ENCODE data around the gene SERPINA4. TPM values are rescaled to one million over a fixed set of nuclear protein-coding genes. Genes with fewer than 3 reads are reported as not detected.
A peak's percentile ranks its signal among the peaks of the same experiment; 100 is the strongest.

The SERPINA4 gene
- total RNA-seq, 4 donors from 2014 or later = not detected

DNA sequence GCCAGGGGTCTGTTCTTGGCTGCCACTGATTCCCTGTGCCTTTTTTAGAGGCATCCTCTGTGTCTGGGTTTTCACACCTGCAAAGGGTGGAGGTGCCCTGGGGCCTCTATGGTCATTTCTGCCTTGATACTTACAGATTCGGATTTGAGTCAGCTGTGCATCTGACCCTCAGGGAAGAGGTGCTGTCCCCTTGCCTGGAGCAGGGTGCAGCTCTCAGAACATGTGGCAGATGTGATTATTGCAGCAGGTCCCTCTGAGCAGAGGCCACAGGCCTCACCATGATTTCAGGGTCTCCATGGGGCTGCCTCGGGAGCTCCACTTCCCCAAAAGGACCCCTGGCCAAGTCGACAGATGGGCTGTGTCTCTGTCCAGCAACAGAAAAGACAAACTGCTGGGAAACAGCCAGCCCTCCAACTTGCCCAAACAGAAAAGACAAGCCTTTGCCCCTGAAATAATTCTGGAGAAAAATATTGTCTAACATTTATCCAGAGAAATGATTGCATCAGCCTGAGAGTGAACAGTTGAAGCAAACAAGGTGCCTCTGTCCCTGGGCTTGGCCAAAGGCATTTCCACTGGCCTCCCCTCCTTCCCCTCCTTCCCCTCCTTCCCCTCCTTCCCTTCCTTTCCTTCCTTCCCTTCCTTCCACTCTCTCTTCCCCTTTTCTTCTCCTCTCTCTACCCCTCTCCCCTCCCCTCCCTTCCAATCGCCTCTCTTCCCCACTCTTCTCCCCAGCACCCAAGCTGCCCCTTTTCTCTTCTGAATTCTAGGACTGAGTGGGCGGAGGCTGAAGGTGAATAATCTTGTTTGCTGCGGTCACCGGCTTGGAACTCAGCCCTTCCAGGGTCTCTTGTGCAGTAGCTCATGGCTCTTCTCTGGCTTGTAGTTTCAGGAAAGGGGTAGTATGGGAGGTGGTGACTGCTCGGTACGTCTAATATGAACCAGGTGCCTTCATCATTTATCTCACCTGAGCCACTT is 51.6 kb downstream of the SERPINA4 start:
- WGBS = 68% methylated on average over 9 of the region's 9 CpGs
- Histone ChIP-seq H3K27ac (peak overlapping the region; percentile 33), H3K27me3 (no peaks in the 10 kb centered on the region), H3K9me3 (peaks cover 9% of the 10 kb centered on the region), H3K4me3 (peak overlapping the region; percentile 2), H3K36me3 (no peaks in the 10 kb centered on the region), H3K4me1 (peaks cover 18% of the 10 kb centered on the region)
- TF ChIP-seq, protein P1, sequence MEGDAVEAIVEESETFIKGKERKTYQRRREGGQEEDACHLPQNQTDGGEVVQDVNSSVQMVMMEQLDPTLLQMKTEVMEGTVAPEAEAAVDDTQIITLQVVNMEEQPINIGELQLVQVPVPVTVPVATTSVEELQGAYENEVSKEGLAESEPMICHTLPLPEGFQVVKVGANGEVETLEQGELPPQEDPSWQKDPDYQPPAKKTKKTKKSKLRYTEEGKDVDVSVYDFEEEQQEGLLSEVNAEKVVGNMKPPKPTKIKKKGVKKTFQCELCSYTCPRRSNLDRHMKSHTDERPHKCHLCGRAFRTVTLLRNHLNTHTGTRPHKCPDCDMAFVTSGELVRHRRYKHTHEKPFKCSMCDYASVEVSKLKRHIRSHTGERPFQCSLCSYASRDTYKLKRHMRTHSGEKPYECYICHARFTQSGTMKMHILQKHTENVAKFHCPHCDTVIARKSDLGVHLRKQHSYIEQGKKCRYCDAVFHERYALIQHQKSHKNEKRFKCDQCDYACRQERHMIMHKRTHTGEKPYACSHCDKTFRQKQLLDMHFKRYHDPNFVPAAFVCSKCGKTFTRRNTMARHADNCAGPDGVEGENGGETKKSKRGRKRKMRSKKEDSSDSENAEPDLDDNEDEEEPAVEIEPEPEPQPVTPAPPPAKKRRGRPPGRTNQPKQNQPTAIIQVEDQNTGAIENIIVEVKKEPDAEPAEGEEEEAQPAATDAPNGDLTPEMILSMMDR (IDR thresholded peaks at IDR 0.05) = no peak
- no peak for TF ChIP-seq EP300 (IDR thresholded peaks at IDR 0.05)
- peak in 1 of 2 donors; percentile 44 for DNase-seq (ENCODE audit: low spot score in 2 of 2)

DNA sequence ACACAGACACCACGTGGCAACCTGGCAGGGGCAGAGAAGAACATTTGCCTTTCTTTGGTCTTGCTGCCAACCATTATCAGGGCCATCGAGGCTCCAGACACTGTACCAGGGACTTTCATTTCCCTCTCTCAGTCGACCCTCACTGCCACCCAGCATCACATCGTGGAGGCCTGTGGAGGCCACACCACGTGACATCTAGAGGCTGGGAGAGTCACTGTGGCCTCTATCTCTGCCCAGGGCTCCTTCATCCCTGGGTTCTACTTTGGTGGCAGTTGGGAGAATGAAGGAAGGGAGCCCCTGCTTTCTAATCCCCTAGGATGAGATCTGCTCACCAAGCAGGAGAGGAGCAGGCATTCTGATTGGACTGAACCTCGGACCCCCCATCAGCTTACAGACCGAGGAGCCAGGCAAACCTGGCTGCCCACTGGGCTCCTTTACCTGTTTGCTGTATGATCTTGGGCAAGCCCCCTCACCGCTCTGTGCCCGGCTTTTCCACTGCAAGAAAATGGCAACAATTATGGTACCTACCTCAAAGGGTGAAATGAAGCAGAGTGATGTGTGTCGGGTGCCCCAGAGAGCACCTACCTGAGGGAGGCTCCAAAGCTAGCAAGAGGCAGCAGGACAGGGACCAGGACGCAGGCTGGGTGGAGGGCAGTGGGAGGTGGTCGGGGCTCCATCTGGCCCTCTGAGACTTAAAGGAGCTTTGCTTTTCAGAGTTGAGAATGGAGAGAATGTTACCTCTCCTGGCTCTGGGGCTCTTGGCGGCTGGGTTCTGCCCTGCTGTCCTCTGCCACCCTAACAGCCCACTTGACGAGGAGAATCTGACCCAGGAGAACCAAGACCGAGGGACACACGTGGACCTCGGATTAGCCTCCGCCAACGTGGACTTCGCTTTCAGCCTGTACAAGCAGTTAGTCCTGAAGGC is 52.7 kb downstream of the SERPINA4 start:
- no peaks in the 10 kb centered on the region for H3K36me3 ChIP-seq
- H3K27ac ChIP-seq = no peak overlapping the region
- H3K4me3 ChIP-seq = no peak overlapping the region
- peak in 1 of 2 donors; percentile 31 for DNase-seq (ENCODE audit: low spot score in 2 of 2)
- 86% methylated on average over 20 of the region's 20 CpGs for WGBS
- peaks cover 18% of the 10 kb centered on the region for H3K4me1 ChIP-seq
- no peaks in the 10 kb centered on the region for H3K27me3 ChIP-seq
- TF ChIP-seq, protein P1 (IDR thresholded peaks at IDR 0.05) = no peak
- no peak for TF ChIP-seq POLR2A (IDR thresholded peaks at IDR 0.05)
- no peak for TF ChIP-seq EP300 (IDR thresholded peaks at IDR 0.05)
- TF ChIP-seq POLR2AphosphoS5 (IDR thresholded peaks at IDR 0.05) = no peak
- H3K9me3 ChIP-seq = peaks cover 12% of the 10 kb centered on the region

DNA sequence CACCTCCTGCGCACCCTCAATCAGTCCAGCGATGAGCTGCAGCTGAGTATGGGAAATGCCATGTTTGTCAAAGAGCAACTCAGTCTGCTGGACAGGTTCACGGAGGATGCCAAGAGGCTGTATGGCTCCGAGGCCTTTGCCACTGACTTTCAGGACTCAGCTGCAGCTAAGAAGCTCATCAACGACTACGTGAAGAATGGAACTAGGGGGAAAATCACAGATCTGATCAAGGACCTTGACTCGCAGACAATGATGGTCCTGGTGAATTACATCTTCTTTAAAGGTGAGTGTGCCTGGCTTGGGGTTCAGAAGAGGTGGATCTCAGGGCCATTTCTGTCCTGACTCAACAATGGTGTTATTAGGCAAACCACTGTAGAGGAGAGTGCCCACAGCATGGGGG is 53.6 kb downstream of the SERPINA4 start:
- Histone ChIP-seq H3K27ac (no peak overlapping the region), H3K4me1 (peaks cover 18% of the 10 kb centered on the region), H3K27me3 (no peaks in the 10 kb centered on the region), H3K9me3 (peaks cover 12% of the 10 kb centered on the region), H3K4me3 (no peak overlapping the region), H3K36me3 (no peaks in the 10 kb centered on the region)
- WGBS = 92% methylated on average over 5 of the region's 7 CpGs
- peak in 1 of 2 donors; percentile 24 for DNase-seq (ENCODE audit: low spot score in 2 of 2)
- TF ChIP-seq POLR2AphosphoS5 (IDR thresholded peaks at IDR 0.05) (no peak), POLR2A (IDR thresholded peaks at IDR 0.05) (no peak), EP300 (IDR thresholded peaks at IDR 0.05) (no peak)
- TF ChIP-seq, protein P1 (IDR thresholded peaks at IDR 0.05) = no peak

DNA sequence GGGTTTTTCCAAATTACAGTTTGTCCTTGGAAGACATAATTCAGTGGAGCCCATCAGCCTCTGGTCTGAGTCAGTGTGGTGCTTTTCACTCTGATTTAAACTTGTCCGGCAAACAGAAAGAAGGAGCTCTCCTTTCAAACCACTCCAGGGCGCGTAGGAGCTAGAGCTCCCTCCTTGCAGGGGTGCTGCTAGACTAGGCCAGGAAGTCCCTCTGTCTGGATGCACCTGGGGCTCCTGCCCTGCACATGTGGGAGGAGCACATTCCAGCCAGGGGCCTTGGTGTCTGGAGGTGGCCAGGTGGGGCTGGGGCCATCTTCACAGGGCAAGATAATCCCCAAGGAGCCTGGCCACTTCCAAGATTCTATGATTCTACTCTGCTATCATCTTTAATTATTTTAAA is 54.0 kb downstream of the SERPINA4 start:
- H3K4me3 ChIP-seq = no peak overlapping the region
- no peaks in the 10 kb centered on the region for H3K36me3 ChIP-seq
- H3K9me3 ChIP-seq = peaks cover 12% of the 10 kb centered on the region
- peaks cover 18% of the 10 kb centered on the region for H3K4me1 ChIP-seq
- H3K27me3 ChIP-seq = no peaks in the 10 kb centered on the region
- no peak overlapping the region for H3K27ac ChIP-seq
- DNase-seq (ENCODE audit: low spot score in 2 of 2) = peak in 1 of 2 donors; percentile 29
- TF ChIP-seq POLR2A (IDR thresholded peaks at IDR 0.05) = no peak
- no peak for TF ChIP-seq POLR2AphosphoS5 (IDR thresholded peaks at IDR 0.05)
- TF ChIP-seq, protein P1 (IDR thresholded peaks at IDR 0.05) = no peak
- TF ChIP-seq EP300 (IDR thresholded peaks at IDR 0.05) = no peak
- WGBS = 95% methylated on average over 3 of the region's 3 CpGs

Data from suprapubic skin (tissue), 4 donors.